HCT116 (cell line): ENCODE measurements around the gene SEBOX. TPM values are rescaled to one million over a fixed set of nuclear protein-coding genes. Genes with fewer than 3 reads are reported as not detected.

Experiments used
- ATAC-seq: fragments of 200-7000 bp; cut with Tn5 transposase; 2 replicates; pipeline ENCODE4 v1.9.1; 2020; ENCODE audit warnings: mild to moderate bottlenecking, moderate library complexity
- BruUV-seq: library from RNA; stranded (reverse); fragments of 400-500 nt; replicated peaks from 2 replicates; lab custom pipeline; 2021; lab: Mats Ljungman, UMichigan
- CTCF ChIA-PET: fragments of 300-600 bp; sonication (Branson Sonifier 250); formaldehyde crosslinking; loops from one replicate; lab custom pipeline; 2021; ENCODE audit warnings: antibody characterized with exemption; lab: Charles Lee
- POLR2A ChIA-PET: fragments of 300-600, 350-600 bp; sonication (Branson Sonifier 250); formaldehyde crosslinking; loops from one replicate; lab custom pipeline; 2021; ENCODE audit warnings: antibody characterized with exemption; lab: Charles Lee
- RAD21 ChIA-PET, 2 experiments: fragments of 300-600 bp; sonication (Branson Sonifier 250); formaldehyde crosslinking; loops; one replicate each; lab custom pipeline; 2023; ENCODE audit warnings: low total read pairs in 2 of 2; ENCODE audit not compliant: uncharacterized antibody in 2 of 2, unreplicated experiment in 2 of 2, low non-redundant PET in 1 of 2; lab: Charles Lee
- DNase-seq: peaks from one replicate; pipeline ENCODE4 v3.0.0-alpha.2; 2010; ENCODE audit warnings: low read depth, low spot score
- H2AFZ ChIP-seq: fragments of 200-600 bp; shearing (Covaris generic), sonication (generic); 2 replicates; pipeline ENCODE4 v1.6.1; 2017; ENCODE audit warnings: low read depth, mixed run types, mixed read lengths, antibody characterized with exemption, low read length; ENCODE audit not compliant: poor library complexity, severe bottlenecking
- H3K27ac ChIP-seq: 2 replicates; pipeline ENCODE4 v1.5.1; 2012; ENCODE audit warnings: low read depth, low read length
- H3K27me3 ChIP-seq: fragments of 200-600 bp; sonication (generic); 2 replicates; pipeline ENCODE4 v1.6.1; 2016; ENCODE audit warnings: mixed run types, low read length, mixed read lengths; ENCODE audit not compliant: insufficient read depth
- H3K36me3 ChIP-seq, 2 experiments: fragments of 200-500 bp in 1 of 2; fragments of 200-600 bp in 1 of 2; sonication (Bioruptor generic) in 1 of 2; sonication (generic) in 1 of 2; 2 replicates each; pipeline versions ENCODE4 v1.5.1 to v1.6.1; 2014 to 2016; ENCODE audit warnings: low read length in 2 of 2, inconsistent platforms in 1 of 2, mixed read lengths in 1 of 2, mixed run types in 1 of 2; ENCODE audit not compliant: insufficient read depth in 2 of 2, control insufficient read depth in 1 of 2
- H3K4me1 ChIP-seq, 2 experiments: fragments of 200-600 bp in 1 of 2; sonication (generic) in 1 of 2; 2 replicates each; pipeline versions ENCODE4 v1.5.1 to v1.6.1; 2012 to 2017; ENCODE audit warnings: low read length in 2 of 2, inconsistent platforms in 1 of 2, mild to moderate bottlenecking in 1 of 2, mixed read lengths in 1 of 2, mixed run types in 1 of 2, moderate library complexity in 1 of 2; ENCODE audit not compliant: insufficient read depth in 2 of 2, control insufficient read depth in 1 of 2
- H3K4me2 ChIP-seq: fragments of 200-600 bp; sonication (generic); 2 replicates; pipeline ENCODE4 v1.6.1; 2017; ENCODE audit warnings: mixed run types, low read length, mixed read lengths
- H3K4me3 ChIP-seq, 2 experiments: fragments of 200-600 bp in 1 of 2; sonication (generic) in 1 of 2; replicated peaks in 1 of 2; 2 replicates each; pipeline ENCODE4 v1.5.1; 2011 to 2016; ENCODE audit warnings: low read length in 2 of 2, control low read depth in 1 of 2, low read depth in 1 of 2, mild to moderate bottlenecking in 1 of 2, mixed read lengths in 1 of 2, mixed run types in 1 of 2
- H3K79me2 ChIP-seq: fragments of 200-600 bp; sonication (generic); 2 replicates; pipeline ENCODE4 v1.6.1; 2017; ENCODE audit warnings: mild to moderate bottlenecking, mixed run types, low read length, moderate library complexity, mixed read lengths; ENCODE audit not compliant: insufficient read depth
- H3K9ac ChIP-seq: fragments of 200-600 bp; sonication (generic); 2 replicates; pipeline ENCODE4 v1.6.1; 2016; ENCODE audit warnings: low read length, mixed read lengths
- H3K9me2 ChIP-seq: fragments of 200-600 bp; sonication (generic), shearing (Covaris generic); 2 replicates; pipeline ENCODE4 v1.6.1; 2017; ENCODE audit warnings: mixed run types, mild to moderate bottlenecking, moderate library complexity; ENCODE audit not compliant: insufficient read depth
- H3K9me3 ChIP-seq, 2 experiments: fragments of 200-500 bp in 1 of 2; fragments of 200-600 bp in 1 of 2; sonication (Bioruptor generic) in 1 of 2; sonication (generic) in 1 of 2; 2 replicates each; pipeline ENCODE4 v1.6.1; 2014 to 2017; ENCODE audit warnings: low read length in 2 of 2, mixed read lengths in 2 of 2, inconsistent platforms in 1 of 2, low read depth in 1 of 2, mild to moderate bottlenecking in 1 of 2, mixed run types in 1 of 2, moderate library complexity in 1 of 2; ENCODE audit not compliant: control insufficient read depth in 1 of 2, insufficient read depth in 1 of 2
- H4K20me1 ChIP-seq: fragments of 200-600 bp; sonication (generic), shearing (Covaris generic); 2 replicates; pipeline ENCODE4 v1.6.1; 2017; ENCODE audit warnings: mixed run types, mild to moderate bottlenecking, moderate library complexity; ENCODE audit not compliant: insufficient read depth
- CBX3 ChIP-seq: IDR thresholded peaks from 2 replicates; pipeline ENCODE4 v1.6.1; 2012; ENCODE audit warnings: low read depth
- ELF1 ChIP-seq: IDR thresholded peaks from 2 replicates; pipeline ENCODE4 v1.6.1; 2012; ENCODE audit warnings: low read depth, borderline replicate concordance
- REST ChIP-seq: IDR thresholded peaks from 2 replicates; pipeline ENCODE4 v1.6.1; 2012; ENCODE audit warnings: low read depth
- SP1 ChIP-seq: IDR thresholded peaks from 2 replicates; pipeline ENCODE4 v1.6.1; 2012; ENCODE audit warnings: low read depth
- ZFX ChIP-seq: fragments of 450-650 bp; IDR thresholded peaks from 2 replicates; pipeline ENCODE4 v1.6.1; 2017
- ZNF274 ChIP-seq: fragments of 200-500 bp; sonication (Bioruptor generic); IDR thresholded peaks from 2 replicates; pipeline ENCODE4 v1.6.1; 2014; ENCODE audit warnings: mild to moderate bottlenecking, low read depth, low read length, inconsistent platforms
- intact Hi-C: fragments of 100-400 bp; cut with micrococcal nuclease; formaldehyde crosslinking; loops from 2 replicates; pipeline ENCODE4 v1.10.0; 2022
- total RNA-seq: library from RNA; stranded (reverse); gene quantifications from one replicate; pipeline ENCODE4 v1.2.1, GENCODE V29; 2021; ENCODE audit not compliant: unreplicated experiment

SEBOX gene
- total RNA-seq, 1 experiment from 2014 or later, result not detected

- Histone ChIP-seq H3K9me2 (no peaks in the 10 kb centered on the region), H3K27me3 (no peaks in the 10 kb centered on the region), H3K9me3 (no peaks in the 10 kb centered on the region), H2AFZ (no peak overlapping the region), H3K79me2 (peaks cover 12% of the 10 kb centered on the region; the same call in 1 of the 2 replicates), H3K4me2 (0 out of 2 replicates have a peak overlapping the region, but pooled peaks have one; percentile 7), H3K9ac (no peak overlapping the region), H3K4me3 (no peak overlapping the region), H3K27ac (no peak overlapping the region), H3K36me3 (peaks cover 6 to 7% of the 10 kb centered on the region in 2 experiments; a peak in 2 of 4 replicates), H3K4me1 (peaks cover 4 to 26% of the 10 kb centered on the region in 2 experiments; a peak in 3 of 4 replicates), H4K20me1 (no peaks in the 10 kb centered on the region)
- ChIA-PET CTCF (interaction anchor here (3.2 kb wide), 1 partner anchor 9 kb away, joined by 20 read pairs; no protein-coding TSS in a partner anchor), RAD21 (no interaction called here), POLR2A (interaction anchor here (1.8 kb wide), 1 partner anchor 8 kb away, joined by 4 read pairs; no protein-coding TSS in a partner anchor)
- TF ChIP-seq ELF1 (no peak), REST (no peak), ZFX (no peak), CBX3 (no peak), ZNF274 (no peak), SP1 (no peak)
- DNase-seq (no peak), ATAC-seq (no peak)
- BruUV-seq, result no TSS peak
- intact Hi-C loops, result no loop called here
Measured at GRCh38 chr17:28407974-28408306, 42.9 kb upstream of the SEBOX start.
